Esophagus squamous epithelium (tissue), 4 donors: ENCODE measurements around the gene ZNF92.

Experiments used
- POLR2A ChIP-seq, 4 donors: fragments of 450-650 bp; IDR thresholded peaks; one replicate each; pipeline ENCODE4 v1.6.1; 2017; ENCODE audit warnings: antibody characterized with exemption in 4 of 4, mild to moderate bottlenecking in 4 of 4, moderate library complexity in 3 of 4
- TF ChIP-seq, protein P1 (sequence below), 6 experiments: fragments of 450-650 bp in 4 of 6; fragments of 200-600 bp in 2 of 6; sonication (generic) in 2 of 6; IDR thresholded peaks; one replicate each; pipeline ENCODE4 v1.5.1; 2016 to 2019; ENCODE audit warnings: antibody characterized with exemption in 6 of 6, mild to moderate bottlenecking in 4 of 6, moderate library complexity in 4 of 6

DNA sequence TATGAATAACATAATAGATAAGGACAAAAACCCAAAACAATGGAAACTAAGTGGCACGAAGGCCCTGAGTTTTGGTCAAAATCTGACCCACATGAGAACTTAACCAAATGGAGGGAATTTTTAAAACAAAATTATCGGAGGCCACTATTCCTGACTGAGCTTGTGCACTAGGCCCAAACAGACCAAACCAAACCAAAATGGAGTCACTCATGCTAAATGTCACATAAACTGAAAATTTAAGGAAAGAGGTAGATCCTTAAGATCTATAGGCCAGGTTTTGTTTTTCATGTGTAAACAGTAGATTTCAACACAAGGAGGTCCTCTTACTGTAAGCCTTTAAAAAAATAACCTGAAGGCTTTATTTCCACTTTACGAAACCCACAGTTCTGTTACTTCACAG, 3.8 kb upstream of the ZNF92 start:
- TF ChIP-seq, protein P1, sequence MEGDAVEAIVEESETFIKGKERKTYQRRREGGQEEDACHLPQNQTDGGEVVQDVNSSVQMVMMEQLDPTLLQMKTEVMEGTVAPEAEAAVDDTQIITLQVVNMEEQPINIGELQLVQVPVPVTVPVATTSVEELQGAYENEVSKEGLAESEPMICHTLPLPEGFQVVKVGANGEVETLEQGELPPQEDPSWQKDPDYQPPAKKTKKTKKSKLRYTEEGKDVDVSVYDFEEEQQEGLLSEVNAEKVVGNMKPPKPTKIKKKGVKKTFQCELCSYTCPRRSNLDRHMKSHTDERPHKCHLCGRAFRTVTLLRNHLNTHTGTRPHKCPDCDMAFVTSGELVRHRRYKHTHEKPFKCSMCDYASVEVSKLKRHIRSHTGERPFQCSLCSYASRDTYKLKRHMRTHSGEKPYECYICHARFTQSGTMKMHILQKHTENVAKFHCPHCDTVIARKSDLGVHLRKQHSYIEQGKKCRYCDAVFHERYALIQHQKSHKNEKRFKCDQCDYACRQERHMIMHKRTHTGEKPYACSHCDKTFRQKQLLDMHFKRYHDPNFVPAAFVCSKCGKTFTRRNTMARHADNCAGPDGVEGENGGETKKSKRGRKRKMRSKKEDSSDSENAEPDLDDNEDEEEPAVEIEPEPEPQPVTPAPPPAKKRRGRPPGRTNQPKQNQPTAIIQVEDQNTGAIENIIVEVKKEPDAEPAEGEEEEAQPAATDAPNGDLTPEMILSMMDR (IDR thresholded peaks at IDR 0.05) = no peak
- no peak for TF ChIP-seq POLR2A (IDR thresholded peaks at IDR 0.05)
